ENCODE results near the gene SHFL. TPM values are rescaled to one million over a fixed set of nuclear protein-coding genes. Genes with fewer than 3 reads are reported as not detected.

SHFL gene
- total and polyA plus RNA-seq, 2 of the 8 experiments (the other 6 are each of a cell fraction or from before 2014, with no cell fraction given) = 25.3 to 37.1 TPM

DNA sequence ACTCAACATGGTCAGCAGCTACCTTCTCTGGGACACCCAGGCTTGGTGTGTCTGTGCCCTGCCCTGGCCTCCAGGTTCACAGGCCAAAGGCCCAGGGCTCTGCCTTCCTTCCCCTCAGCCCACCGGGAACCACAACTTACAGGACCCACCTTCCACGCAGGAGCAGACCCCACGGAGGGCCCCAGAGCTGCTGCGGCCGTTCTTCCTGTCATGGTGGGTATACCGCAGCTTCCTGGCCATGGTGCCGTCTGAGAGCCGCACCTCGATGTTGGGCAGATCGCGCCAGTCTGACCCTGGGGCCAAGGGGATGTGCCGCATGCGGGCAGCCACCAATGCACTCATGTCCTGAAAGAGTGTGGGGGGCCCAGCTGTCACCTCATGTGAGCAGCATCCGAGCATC lies 50.8 kb downstream of the SHFL start (continued):
- TF ChIP-seq CHD2 (IDR thresholded peaks at IDR 0.05; ENCODE audit: low read length) = no peak
- no peak for TF ChIP-seq SIRT6 (IDR thresholded peaks at IDR 0.05; ENCODE audit: low read length)
- TF ChIP-seq SP2 (IDR thresholded peaks at IDR 0.05; ENCODE audit: low read length) = no peak
- TF ChIP-seq RAD21 (IDR thresholded peaks at IDR 0.05 in 1 of 2, conservative IDR thresholded peaks at IDR 0.05 in 1 of 2; ENCODE audit: low read depth in 2 of 2, low read length in 2 of 2) = no peak
- TF ChIP-seq CBX8 (IDR thresholded peaks at IDR 0.05; ENCODE audit: borderline replicate concordance, low read depth, low read length) = no peak
- TF ChIP-seq RBBP5 (IDR thresholded peaks at IDR 0.05; ENCODE audit: borderline replicate concordance, low read depth, low read length) = no peak
